HepG2 (cell line): Measurements from ENCODE around the gene KIF6. TPM values are rescaled to one million over a fixed set of nuclear protein-coding genes. Genes with fewer than 3 reads are reported as not detected.

ENCODE experiments used
- EZH2 ChIP-seq: conservative IDR thresholded peaks from 2 replicates; pipeline ENCODE4 v1.6.1; 2012; ENCODE audit warnings: mild to moderate bottlenecking, low read depth, low read length, moderate library complexity
- FOXJ3 ChIP-seq: sonication (generic); formaldehyde crosslinking; IDR thresholded peaks from 2 replicates; pipeline ENCODE4 v1.4.0; 2020; ENCODE audit warnings: missing genetic modification reagents, mild to moderate bottlenecking, borderline replicate concordance
- GTF3A ChIP-seq: sonication (generic); formaldehyde crosslinking; conservative IDR thresholded peaks from 2 replicates; pipeline ENCODE4 v1.4.0; 2020; ENCODE audit warnings: mild to moderate bottlenecking, missing genetic modification reagents
- HDAC6 ChIP-seq: fragments of 200-600 bp; sonication (generic); IDR thresholded peaks from 2 replicates; pipeline ENCODE4 v1.7.0; 2017; ENCODE audit warnings: mild to moderate bottlenecking, antibody characterized with exemption, low read length, low read depth
- MYC ChIP-seq: sonication (generic); formaldehyde crosslinking; IDR thresholded peaks from 2 replicates; pipeline ENCODE4 v1.9.0; 2021; ENCODE audit warnings: missing genetic modification reagents, borderline replicate concordance
- PBX3 ChIP-seq: sonication (generic); formaldehyde crosslinking; IDR thresholded peaks from 2 replicates; pipeline ENCODE4 v1.8.1; 2023; ENCODE audit warnings: missing genetic modification reagents, inconsistent platforms, borderline replicate concordance
- PHF21A ChIP-seq: sonication (generic); formaldehyde crosslinking; IDR thresholded peaks from 2 replicates; pipeline ENCODE4 v1.5.0; 2020; ENCODE audit warnings: mild to moderate bottlenecking, missing genetic modification reagents
- PITX1 ChIP-seq: sonication (generic); formaldehyde crosslinking; IDR thresholded peaks from 2 replicates; pipeline ENCODE4 v1.5.1; 2020; ENCODE audit warnings: mild to moderate bottlenecking, missing genetic modification reagents
- PLSCR1 ChIP-seq: sonication (generic); formaldehyde crosslinking; IDR thresholded peaks from 2 replicates; pipeline ENCODE4 v1.5.0; 2020; ENCODE audit warnings: missing genetic modification reagents, mild to moderate bottlenecking, borderline replicate concordance
- RFX1 ChIP-seq: fragments of 450-650 bp; IDR thresholded peaks from 2 replicates; pipeline ENCODE4 v1.6.1; 2017
- SP4 ChIP-seq: sonication (generic); formaldehyde crosslinking; IDR thresholded peaks from 2 replicates; pipeline ENCODE4 v1.8.1; 2023; ENCODE audit warnings: mild to moderate bottlenecking, missing genetic modification reagents
- TRIM24 ChIP-seq: sonication (generic); formaldehyde crosslinking; IDR thresholded peaks from 2 replicates; pipeline ENCODE4 v1.8.0; 2022; ENCODE audit warnings: mild to moderate bottlenecking, missing genetic modification reagents
- WIZ ChIP-seq: sonication (generic); formaldehyde crosslinking; IDR thresholded peaks from 2 replicates; pipeline ENCODE4 v1.5.1; 2020; ENCODE audit warnings: mild to moderate bottlenecking, missing genetic modification reagents
- XRCC5 ChIP-seq: fragments of 200-400 bp; formaldehyde crosslinking; optimal IDR thresholded peaks from 2 replicates; pipeline ENCODE3; 2017; ENCODE audit warnings: mild to moderate bottlenecking, low read length
- ZBED4 ChIP-seq: sonication (generic); formaldehyde crosslinking; IDR thresholded peaks from 2 replicates; pipeline ENCODE4 v1.4.0; 2020; ENCODE audit warnings: missing genetic modification reagents, borderline replicate concordance
- ZIK1 ChIP-seq: sonication (generic); formaldehyde crosslinking; IDR thresholded peaks from 2 replicates; pipeline ENCODE4 v1.5.0; 2020; ENCODE audit warnings: mild to moderate bottlenecking, low read depth, missing genetic modification reagents, borderline replicate concordance
- ZNF264 ChIP-seq: sonication (generic); formaldehyde crosslinking; IDR thresholded peaks from 2 replicates; pipeline ENCODE4 v1.4.0; 2020; ENCODE audit warnings: missing genetic modification reagents
- ZNF292 ChIP-seq: sonication (generic); formaldehyde crosslinking; IDR thresholded peaks from 2 replicates; pipeline ENCODE4 v1.8.1; 2022; ENCODE audit warnings: mild to moderate bottlenecking, low read depth, missing genetic modification reagents, borderline replicate concordance
- ZNF431 ChIP-seq: sonication (generic); formaldehyde crosslinking; IDR thresholded peaks from 2 replicates; pipeline ENCODE4 v1.9.0; 2022; ENCODE audit warnings: missing genetic modification reagents, low read depth, mild to moderate bottlenecking, borderline replicate concordance
- ZNF564 ChIP-seq: sonication (generic); formaldehyde crosslinking; IDR thresholded peaks from 2 replicates; pipeline ENCODE4 v1.8.1; 2023; ENCODE audit warnings: mild to moderate bottlenecking, missing genetic modification reagents
- ZNF570 ChIP-seq: sonication (generic); formaldehyde crosslinking; IDR thresholded peaks from 2 replicates; pipeline ENCODE4 v1.4.0; 2020; ENCODE audit warnings: mild to moderate bottlenecking, missing genetic modification reagents, borderline replicate concordance
- ZNF577 ChIP-seq: sonication (generic); formaldehyde crosslinking; IDR thresholded peaks from 2 replicates; pipeline ENCODE4 v1.4.0; 2020; ENCODE audit warnings: mild to moderate bottlenecking, low read depth, missing genetic modification reagents, borderline replicate concordance
- ZNF770 ChIP-seq: sonication (generic); formaldehyde crosslinking; IDR thresholded peaks from 2 replicates; pipeline ENCODE4 v1.5.0; 2020; ENCODE audit warnings: mild to moderate bottlenecking, missing genetic modification reagents
- ZNF883 ChIP-seq: sonication (generic); formaldehyde crosslinking; IDR thresholded peaks from 2 replicates; pipeline ENCODE4 v1.5.1; 2020; ENCODE audit warnings: mild to moderate bottlenecking, missing genetic modification reagents; ENCODE audit errors: not compliant biosample characterization
- polyA plus RNA-seq, 8 experiments: library from polyadenylated mRNA; depleted of rRNA in 3 of 8; stranded (reverse) in 7 of 8; unstranded in 1 of 8; fragments of >200 nt; fragmentation: Illumina TruSeq in 4 of 8; extraction: Trizol in 4 of 8; gene quantifications; 2 replicates each; pipeline versions ENCODE4 v1.2.1 to v1.2.3, GENCODE V29; 2011 to 2016; ENCODE audit warnings: low read depth in 4 of 8, missing spikeins in 1 of 8, mixed read lengths in 1 of 8; ENCODE audit not compliant: insufficient read depth in 1 of 8
- total RNA-seq, 5 experiments: library from RNA; depleted of rRNA; stranded (reverse); fragments of >200 nt; fragmentation: Illumina TruSeq; extraction: Trizol; gene quantifications; 2 replicates each; pipeline ENCODE4 v1.2.3, GENCODE V29; 2016; ENCODE audit warnings: low read depth in 1 of 5

KIF6 gene
- total and polyA plus RNA-seq, 2 of the 13 experiments (the other 11 are each of a cell fraction or from before 2014, with no cell fraction given), result 0.04 to 0.27 TPM

- TF ChIP-seq PBX3, result no peak
- no peak for TF ChIP-seq RFX1
- TF ChIP-seq GTF3A, result no peak
- no peak for TF ChIP-seq ZNF431
- TF ChIP-seq ZNF564 (CRISPR knock-in tag), result no peak
- no peak for TF ChIP-seq ZNF570 (CRISPR knock-in tag)
- no peak for TF ChIP-seq ZNF770 (CRISPR knock-in tag)
- no peak for TF ChIP-seq HDAC6
- no peak for TF ChIP-seq PITX1 (CRISPR knock-in tag)
- no peak for TF ChIP-seq EZH2
- no peak for TF ChIP-seq XRCC5
- peak; percentile 41; the same call in 1 of the 2 replicates for TF ChIP-seq FOXJ3
- no peak for TF ChIP-seq PHF21A (CRISPR knock-in tag)
- peak; percentile 53; the same call in 1 of the 2 replicates for TF ChIP-seq ZNF292
- 0 out of 2 replicates have a peak, but pooled peaks have one; percentile 30 for TF ChIP-seq ZBED4
- 0 out of 2 replicates have a peak, but pooled peaks have one; percentile 24 for TF ChIP-seq WIZ (CRISPR knock-in tag)
- no peak for TF ChIP-seq ZNF264 (CRISPR knock-in tag)
- TF ChIP-seq ZNF577 (CRISPR knock-in tag), result no peak
- TF ChIP-seq TRIM24 (CRISPR knock-in tag), result peak; percentile 76; the same call in 1 of the 2 replicates
- no peak for TF ChIP-seq MYC (CRISPR knock-in tag)
- no peak for TF ChIP-seq ZNF883
- no peak for TF ChIP-seq PLSCR1 (CRISPR knock-in tag)
- TF ChIP-seq ZIK1 (CRISPR knock-in tag), result no peak
- TF ChIP-seq SP4 (CRISPR knock-in tag), result no peak
These were observed 427.1 kb downstream of the KIF6 start (continued) for GRCh38 chr6:39298061-39298460.
